ENCODE measurements around the gene SGO2.
"Not testable (repeated sequence)": the region's sequence is repeated elsewhere in the genome, so short reads cannot be mapped to it uniquely, and the experiment has no call there.

The SGO2 gene

GRCh38 chr2:200595913-200596312 is 69.9 kb downstream of the SGO2 start:
- no peak for DNase-seq

GRCh38 chr2:200596774-200597570 is 71.0 kb downstream of the SGO2 start:
- DNase-seq = no peak

GRCh38 chr2:200599206-200599605 is 73.2 kb downstream of the SGO2 start:
- DNase-seq = no peak

- no peak for DNase-seq
Observed at GRCh38 chr2:200600549-200601225, 74.7 kb downstream of the SGO2 start.

GRCh38 chr2:200602584-200602983 is 76.6 kb downstream of the SGO2 start:
- DNase-seq = no peak

- DNase-seq = no peak
Observed at GRCh38 chr2:200603972-200604371, 78.0 kb downstream of the SGO2 start.

GRCh38 chr2:200604571-200605255 is 78.7 kb downstream of the SGO2 start:
- no peak for DNase-seq

GRCh38 chr2:200608341-200609027 is 82.5 kb downstream of the SGO2 start:
- DNase-seq = no peak

- no peak for DNase-seq
Observed at GRCh38 chr2:200609028-200609614, 83.1 kb downstream of the SGO2 start.

- not testable (repeated sequence) for DNase-seq
Observed at GRCh38 chr2:200610217-200610616, 84.2 kb downstream of the SGO2 start.

GRCh38 chr2:200613692-200614091 is 87.7 kb downstream of the SGO2 start:
- DNase-seq = no peak

GRCh38 chr2:200614249-200614648 is 88.2 kb downstream of the SGO2 start:
- no peak for DNase-seq

- DNase-seq = no peak
Observed at GRCh38 chr2:200615247-200615646, 89.2 kb downstream of the SGO2 start.

GRCh38 chr2:200616193-200616592 is 90.2 kb downstream of the SGO2 start:
- no peak for DNase-seq

GRCh38 chr2:200616656-200617055 is 90.6 kb downstream of the SGO2 start:
- no peak for DNase-seq

- no peak for DNase-seq
Observed at GRCh38 chr2:200617156-200618053, 91.4 kb downstream of the SGO2 start.

- no peak for DNase-seq
Observed at GRCh38 chr2:200618054-200618419, 92.0 kb downstream of the SGO2 start.

- DNase-seq = no peak
Observed at GRCh38 chr2:200618590-200619021, 92.6 kb downstream of the SGO2 start.

GRCh38 chr2:200619279-200619678 is 93.3 kb downstream of the SGO2 start:
- no peak for DNase-seq

GRCh38 chr2:200620606-200621390 is 94.8 kb downstream of the SGO2 start:
- no peak for DNase-seq

- DNase-seq = no peak
Observed at GRCh38 chr2:200622106-200622505, 96.1 kb downstream of the SGO2 start.

All from cerebellar nuclear complex (tissue), 1 donor.